Cerebellar cortex (tissue), 1 donor: ENCODE data around the gene MAP7.
"Not testable (repeated sequence)": the region's sequence is repeated elsewhere in the genome, so short reads cannot be mapped to it uniquely, and the experiment has no call there.

Experiments
- DNase-seq: peaks from one replicate; pipeline ENCODE4 v3.0.0-alpha.2; 2015; ENCODE audit warnings: low spot score

Gene MAP7

DNA sequence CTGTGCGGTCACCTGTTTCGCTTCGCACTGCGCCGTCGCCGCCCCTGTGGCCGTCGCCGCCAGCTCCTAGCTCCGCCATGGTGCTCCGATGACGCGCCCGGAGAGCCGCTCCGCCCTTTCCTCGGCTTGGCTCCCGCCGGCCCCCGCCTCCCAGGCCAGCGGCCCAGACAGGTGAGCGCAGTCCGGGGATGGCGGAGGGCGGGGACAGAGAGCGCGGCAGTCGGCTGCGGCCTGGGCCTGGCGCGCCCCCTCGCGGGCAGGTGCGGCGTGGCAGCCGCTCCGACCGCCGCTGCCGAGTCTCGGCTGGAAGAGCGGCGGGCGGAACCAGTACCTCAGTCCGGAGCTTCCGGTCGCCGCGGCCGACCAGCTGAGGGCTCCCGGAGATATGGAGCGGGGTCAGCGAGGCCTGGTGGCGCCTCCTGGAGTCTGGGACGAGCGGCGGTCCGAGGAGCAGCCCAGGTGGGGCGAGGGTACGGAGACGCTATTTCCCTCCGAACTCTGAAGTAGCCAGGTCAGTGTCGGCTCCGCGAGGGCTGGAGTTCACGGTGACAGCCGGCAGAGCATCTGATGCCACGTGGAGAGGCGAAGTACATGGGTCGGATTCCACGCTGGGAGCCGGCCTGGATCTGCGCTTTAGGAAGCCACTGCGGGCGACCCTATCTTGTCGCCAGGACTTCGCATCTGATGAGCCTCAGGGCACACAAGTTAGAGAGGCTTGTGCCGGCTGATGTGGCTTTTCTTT is at the start of gene MAP7:
TSS of gene MAP7 (minus strand) at position 93 of the 742 bp plus-strand sequence. CDS start at position 79, 14 bp downstream.
- DNase-seq: peak; percentile 76

DNA sequence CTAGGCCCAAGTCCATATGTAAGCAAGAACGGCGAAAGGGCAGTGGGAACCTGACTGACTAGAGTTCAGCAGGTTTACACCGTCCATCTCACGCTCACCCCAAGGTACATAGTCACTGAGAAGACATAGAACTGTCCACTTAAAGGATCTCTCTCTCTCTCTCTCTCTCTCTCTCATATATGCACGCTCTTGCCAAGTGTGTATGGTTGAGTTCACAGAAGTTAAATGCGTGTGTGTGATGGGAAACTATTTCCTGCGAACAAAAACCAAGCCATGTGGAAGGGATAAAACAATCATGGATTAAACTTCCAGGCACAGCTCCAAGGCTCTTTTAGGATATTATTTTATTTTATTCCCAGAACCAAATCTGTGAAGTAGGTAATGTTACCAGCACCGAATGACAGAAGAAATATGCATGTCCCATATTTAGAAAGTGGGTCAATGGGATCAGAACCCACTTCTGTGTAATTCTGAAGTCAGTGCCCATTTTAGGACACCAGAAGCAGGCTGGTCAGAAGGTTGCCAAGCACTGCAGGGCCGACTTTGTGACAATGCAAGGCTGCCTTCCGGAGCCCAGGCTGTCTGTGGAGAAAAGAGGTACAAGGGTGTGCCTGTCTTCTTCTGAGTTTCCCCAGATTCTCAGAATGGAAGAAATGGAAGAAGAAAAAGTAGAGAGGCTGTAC is 49.2 kb upstream of the MAP7 start:
- peak; percentile 49 for DNase-seq

DNA sequence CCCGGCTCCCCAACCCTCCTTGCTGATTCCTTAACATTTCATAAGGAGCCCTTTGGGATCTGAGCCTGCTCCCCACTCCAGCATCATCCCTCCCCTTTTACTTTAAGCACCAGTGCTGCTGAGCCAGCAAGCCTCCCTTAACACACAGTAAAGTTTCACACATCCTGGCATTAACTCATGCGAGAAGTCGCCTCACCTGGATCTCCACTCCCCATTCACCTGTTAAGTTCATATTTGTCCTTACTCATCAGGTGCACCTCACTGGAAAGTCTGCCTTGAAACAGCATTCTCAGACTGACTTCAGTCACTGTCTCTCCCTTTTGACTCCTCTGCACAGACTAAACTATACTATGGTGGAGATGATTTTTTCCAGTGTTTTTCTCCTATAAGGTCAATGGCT is 47.8 kb upstream of the MAP7 start:
- DNase-seq: no peak

GRCh38 chr6:136594671-136595070 is 44.4 kb upstream of the MAP7 start:
- no peak for DNase-seq

DNA sequence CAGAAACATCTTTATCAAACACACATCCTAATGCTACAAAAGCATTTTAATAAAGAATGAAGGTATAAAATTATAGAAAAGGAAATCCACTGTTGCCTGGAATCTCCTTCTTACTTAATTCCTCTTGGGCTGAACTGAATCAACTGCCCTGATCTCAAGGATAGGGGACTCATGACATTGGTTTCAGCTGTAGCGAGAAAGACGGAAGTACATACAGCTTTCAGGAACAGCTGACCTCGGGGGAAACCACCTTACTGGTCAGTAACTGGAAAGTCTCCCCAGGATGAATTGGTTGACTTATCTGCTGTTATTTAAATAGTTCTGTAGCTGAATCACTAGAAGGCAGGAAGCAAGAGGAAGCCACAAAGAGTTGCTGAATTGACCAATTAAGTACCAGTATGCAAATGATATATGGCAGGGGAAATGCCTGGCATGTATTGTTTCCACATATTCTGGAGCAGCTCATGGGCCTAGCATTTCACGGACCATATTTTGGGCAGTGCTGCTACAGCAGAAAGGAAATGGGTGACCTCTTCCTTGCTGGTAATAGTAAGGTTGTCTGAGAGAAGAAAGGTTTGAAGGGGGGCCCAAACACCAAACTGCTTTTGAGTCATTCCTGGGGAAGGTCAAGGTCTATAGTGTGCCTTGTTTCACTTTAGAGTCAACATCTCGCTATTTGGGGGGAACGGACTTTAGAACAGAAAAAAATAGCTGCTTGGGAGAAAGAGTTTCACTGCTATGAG is 43.7 kb upstream of the MAP7 start:
- no peak for DNase-seq

- DNase-seq: no peak
Observed at GRCh38 chr6:136592930-136593673, 42.9 kb upstream of the MAP7 start.

- no peak for DNase-seq
Observed at GRCh38 chr6:136591617-136592016, 41.4 kb upstream of the MAP7 start.

DNA sequence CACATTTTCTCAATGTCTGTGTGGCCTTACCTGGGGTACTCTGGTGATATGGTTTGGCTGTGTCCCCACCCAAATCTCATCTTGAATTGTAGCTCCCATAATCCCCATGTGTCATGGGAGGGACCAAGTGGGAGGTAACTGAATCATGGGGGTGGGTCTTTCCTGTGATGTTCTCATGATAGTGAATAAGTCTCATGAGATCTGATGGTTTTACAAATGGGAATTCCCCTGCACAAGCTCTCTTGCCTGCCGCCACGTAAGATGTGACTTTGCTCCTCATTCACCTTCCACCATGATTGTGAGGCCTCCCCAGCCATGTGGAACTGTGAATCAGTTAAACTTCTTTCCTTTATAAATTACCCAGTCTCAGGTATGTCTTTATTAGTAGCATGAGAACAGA is 40.6 kb upstream of the MAP7 start:
- not testable (repeated sequence) for DNase-seq

DNA sequence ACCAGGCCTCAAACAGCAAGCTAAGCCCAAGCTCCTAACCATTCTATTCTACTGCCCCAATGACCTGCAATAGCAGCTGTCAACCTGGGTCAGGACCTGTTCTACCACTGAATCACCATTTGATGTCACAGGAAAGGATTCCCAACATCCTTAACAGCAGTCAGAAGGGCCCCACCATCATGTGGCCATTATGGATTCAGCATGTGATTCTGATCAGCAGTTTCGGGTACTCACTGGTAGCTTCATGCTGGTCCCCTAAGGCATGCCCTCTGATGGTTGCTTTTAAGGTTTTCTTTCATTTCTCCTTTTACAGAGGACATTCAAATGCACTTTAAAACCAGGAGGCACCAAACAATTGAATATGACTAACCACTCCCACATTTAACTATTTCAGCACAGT is 37.3 kb upstream of the MAP7 start:
- no peak for DNase-seq

DNA sequence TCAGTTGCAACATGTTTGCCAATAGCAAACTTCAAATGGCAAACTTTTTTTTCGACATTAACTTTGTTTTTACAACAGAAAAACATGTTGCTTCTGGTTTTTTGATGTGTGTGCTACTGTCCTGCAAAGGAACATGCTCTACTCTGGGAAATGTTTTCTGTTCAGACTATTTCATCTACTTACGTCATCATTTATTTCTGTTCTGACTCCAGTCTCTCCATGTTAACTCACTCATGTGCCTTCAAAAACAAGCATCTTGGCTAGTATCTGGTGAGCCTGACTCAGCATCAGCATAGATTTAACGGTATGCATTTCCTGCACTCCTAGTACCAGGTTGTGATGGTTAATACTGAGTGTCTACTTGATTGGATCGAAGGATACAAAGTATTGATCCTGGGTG is 36.1 kb upstream of the MAP7 start:
- no peak for DNase-seq

- DNase-seq: not testable (repeated sequence)
Observed at GRCh38 chr6:136585523-136585922, 35.3 kb upstream of the MAP7 start.

- DNase-seq: not testable (repeated sequence)
Observed at GRCh38 chr6:136584290-136584689, 34.1 kb upstream of the MAP7 start.

GRCh38 chr6:136582711-136583471 is 32.7 kb upstream of the MAP7 start:
- peak; percentile 35 for DNase-seq

GRCh38 chr6:136579800-136580199 is 29.6 kb upstream of the MAP7 start:
- no peak for DNase-seq

DNA sequence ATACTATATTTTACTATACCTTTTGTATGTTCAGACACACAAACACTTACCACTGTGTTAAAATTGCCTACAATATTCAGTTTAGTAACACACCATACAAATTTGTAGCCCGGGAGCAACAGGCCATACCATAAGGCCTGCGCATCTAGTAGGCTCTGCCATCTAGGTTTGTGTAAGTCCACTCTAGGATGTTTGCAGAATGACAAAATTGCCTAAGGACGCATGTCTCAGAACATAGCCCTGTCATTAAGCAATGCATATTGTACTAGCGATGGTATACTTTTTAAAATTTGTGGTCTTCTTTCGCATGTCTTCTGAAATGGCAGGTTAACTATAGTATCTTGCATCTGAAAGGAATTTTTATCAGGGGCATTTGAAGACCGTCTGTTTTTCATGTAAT is 26.6 kb upstream of the MAP7 start:
- no peak for DNase-seq

GRCh38 chr6:136571496-136571895 is 21.3 kb upstream of the MAP7 start:
- DNase-seq: no peak

- DNase-seq: no peak
Observed at GRCh38 chr6:136571065-136571464, 20.8 kb upstream of the MAP7 start.

DNA sequence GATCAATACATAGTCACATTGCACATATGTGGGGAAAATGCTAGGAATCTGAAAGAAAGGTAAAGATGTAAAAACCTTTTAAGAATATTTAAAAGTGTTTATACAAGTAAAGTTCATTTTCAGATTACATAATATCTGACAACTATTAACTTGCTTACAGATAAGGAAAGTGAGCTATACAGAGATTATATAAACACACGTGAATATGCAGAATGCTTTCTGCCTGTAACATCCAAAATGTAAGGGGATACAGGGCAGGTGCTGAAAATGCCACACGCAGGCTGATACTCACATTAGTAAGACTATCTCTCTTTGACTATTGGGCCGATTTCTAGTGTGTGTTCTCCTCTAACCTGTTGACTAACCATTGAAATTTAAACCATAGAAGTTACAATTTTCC is 17.9 kb upstream of the MAP7 start:
- DNase-seq: no peak

DNA sequence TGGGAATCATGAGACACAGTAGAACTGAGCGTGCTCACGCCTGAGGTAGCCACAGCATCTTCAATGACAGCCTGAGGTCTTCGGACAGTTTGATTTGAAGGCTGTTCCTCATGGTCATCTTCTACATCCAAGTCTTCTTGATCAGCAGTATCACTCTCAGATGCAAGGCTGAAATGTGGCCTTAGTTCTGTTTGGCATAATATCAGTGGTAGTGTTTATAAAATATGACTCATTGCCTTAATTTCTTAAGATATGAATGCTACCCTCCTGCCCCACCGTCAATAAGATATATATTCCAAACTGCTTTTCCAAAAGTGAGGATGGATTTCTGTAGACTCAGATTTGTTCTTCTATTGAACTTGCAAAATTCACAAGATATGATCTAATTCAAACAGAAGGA is 17.5 kb upstream of the MAP7 start:
- no peak for DNase-seq

GRCh38 chr6:136566851-136567250 is 16.6 kb upstream of the MAP7 start:
- no peak for DNase-seq

GRCh38 chr6:136566007-136566487 is 15.8 kb upstream of the MAP7 start:
- no peak for DNase-seq
